Activated naive CD4-positive, alpha-beta T cell treated with anti-CD3 and anti-CD28 coated beads, Interleukin-2, amount 50 U/mL, for 24 hours (primary cell): Measurements from ENCODE around the gene AGAP1.

Experiments
- H3K27ac Mint-ChIP-seq: one replicate; pipeline ENCODE4 v1.8.0; 2021; ENCODE audit warnings: mild to moderate bottlenecking, mixed read lengths
- H3K27me3 Mint-ChIP-seq: one replicate; pipeline ENCODE4 v1.8.0; 2021; ENCODE audit warnings: mixed read lengths
- H3K36me3 Mint-ChIP-seq: one replicate; pipeline ENCODE4 v1.8.0; 2021; ENCODE audit warnings: mixed read lengths
- H3K4me1 Mint-ChIP-seq: one replicate; pipeline ENCODE4 v1.8.0; 2021; ENCODE audit warnings: mixed read lengths
- H3K4me3 Mint-ChIP-seq: one replicate; pipeline ENCODE4 v1.8.0; 2021; ENCODE audit warnings: mild to moderate bottlenecking, mixed read lengths
- H3K9me3 Mint-ChIP-seq: one replicate; pipeline ENCODE4 v1.8.0; 2021; ENCODE audit warnings: mixed read lengths

Gene AGAP1

GRCh38 chr2:235511751-235512698, 18.2 kb downstream of the AGAP1 start:
- Mint-ChIP-seq H3K36me3 (no peaks in the 10 kb centered on the region), H3K9me3 (no peaks in the 10 kb centered on the region), H3K4me1 (no peaks in the 10 kb centered on the region), H3K27ac (no peak overlapping the region), H3K27me3 (peaks cover 2% of the 10 kb centered on the region), H3K4me3 (no peak overlapping the region)

DNA sequence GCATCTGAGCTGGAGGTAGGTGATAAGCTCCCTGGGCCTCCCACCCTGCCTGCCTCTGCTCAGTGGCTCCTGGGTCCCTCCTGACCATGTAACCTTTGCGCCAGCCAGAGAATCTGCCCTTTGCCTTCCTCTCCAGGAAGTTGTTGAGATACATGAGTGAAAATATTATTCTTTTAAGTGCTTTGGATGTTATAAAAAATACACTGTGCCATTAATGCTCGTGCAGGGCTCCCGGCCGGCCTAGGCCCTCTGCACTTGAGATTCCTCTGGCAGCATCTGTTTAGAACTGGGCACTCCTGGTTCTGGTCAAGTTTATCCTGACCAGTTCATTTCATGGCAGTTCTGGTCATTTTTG, 18.8 kb downstream of the AGAP1 start:
- Mint-ChIP-seq H3K27ac (no peak overlapping the region), H3K9me3 (no peaks in the 10 kb centered on the region), H3K4me1 (no peaks in the 10 kb centered on the region)

DNA sequence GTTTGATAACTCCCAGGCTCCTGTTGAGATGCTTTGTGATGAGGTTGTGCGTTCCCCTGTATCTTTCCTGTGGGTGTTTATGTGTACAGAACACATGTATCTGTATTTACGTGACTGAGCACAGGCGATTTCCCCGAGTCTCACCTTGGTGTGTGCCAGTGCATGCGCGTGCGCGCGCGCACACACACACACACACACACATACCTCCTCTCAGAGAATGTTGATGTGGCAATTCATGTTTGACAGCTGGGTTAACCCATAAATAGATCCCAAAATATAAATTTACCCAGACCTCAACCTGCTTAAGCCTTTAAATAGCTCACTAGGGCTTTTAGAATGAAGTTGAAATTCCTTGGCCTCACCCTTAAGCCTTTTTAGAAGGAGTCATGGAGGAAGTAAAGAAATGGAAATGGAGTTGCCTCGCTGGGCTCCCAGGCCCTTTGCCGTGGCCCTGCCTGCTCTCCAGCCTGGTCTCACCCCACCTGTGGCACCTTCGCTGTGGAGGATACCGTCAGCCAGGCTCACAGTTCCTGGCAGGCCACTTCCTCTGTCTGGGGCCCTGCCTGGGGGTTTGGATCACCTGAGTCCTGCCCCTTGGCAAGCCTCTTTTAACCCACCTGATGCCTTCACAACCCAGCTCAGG, 20.3 kb downstream of the AGAP1 start:
- Mint-ChIP-seq H3K27me3 (no peaks in the 10 kb centered on the region), H3K9me3 (no peaks in the 10 kb centered on the region), H3K27ac (no peak overlapping the region), H3K4me1 (no peaks in the 10 kb centered on the region), H3K36me3 (no peaks in the 10 kb centered on the region), H3K4me3 (no peak overlapping the region)

More for the DNA sequence above, 18.8 kb downstream of the AGAP1 start:
- H3K4me3 Mint-ChIP-seq: no peak overlapping the region
- H3K27me3 Mint-ChIP-seq: peaks cover 1% of the 10 kb centered on the region
- H3K36me3 Mint-ChIP-seq: no peaks in the 10 kb centered on the region

- H3K4me1 Mint-ChIP-seq: no peaks in the 10 kb centered on the region
- no peaks in the 10 kb centered on the region for H3K36me3 Mint-ChIP-seq
- no peaks in the 10 kb centered on the region for H3K9me3 Mint-ChIP-seq
- no peak overlapping the region for H3K27ac Mint-ChIP-seq
- H3K27me3 Mint-ChIP-seq: no peaks in the 10 kb centered on the region
- H3K4me3 Mint-ChIP-seq: no peak overlapping the region
Observed at GRCh38 chr2:235514627-235515363, 21.0 kb downstream of the AGAP1 start.

DNA sequence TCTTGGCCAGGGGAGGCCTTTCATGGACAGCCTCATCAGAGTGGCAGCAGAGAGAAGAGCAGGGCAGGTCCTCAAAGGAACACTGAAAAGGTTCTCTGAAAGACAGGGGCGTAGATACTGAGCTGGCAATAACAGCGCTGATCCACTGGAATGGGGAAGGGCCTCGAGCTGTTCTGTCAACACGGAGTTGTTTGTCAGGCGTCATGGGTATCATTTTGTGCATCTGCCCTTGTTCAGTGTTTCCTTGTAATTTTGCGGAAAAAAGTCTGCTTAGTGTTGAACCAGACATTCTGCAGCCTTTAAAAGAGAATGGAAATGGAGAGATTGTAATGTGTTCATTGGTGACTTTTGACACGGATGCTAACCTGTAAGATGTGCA, 21.5 kb downstream of the AGAP1 start:
- Mint-ChIP-seq H3K4me3 (no peak overlapping the region), H3K4me1 (no peaks in the 10 kb centered on the region), H3K36me3 (no peaks in the 10 kb centered on the region), H3K27me3 (peaks cover 4% of the 10 kb centered on the region), H3K9me3 (no peaks in the 10 kb centered on the region), H3K27ac (no peak overlapping the region)

DNA sequence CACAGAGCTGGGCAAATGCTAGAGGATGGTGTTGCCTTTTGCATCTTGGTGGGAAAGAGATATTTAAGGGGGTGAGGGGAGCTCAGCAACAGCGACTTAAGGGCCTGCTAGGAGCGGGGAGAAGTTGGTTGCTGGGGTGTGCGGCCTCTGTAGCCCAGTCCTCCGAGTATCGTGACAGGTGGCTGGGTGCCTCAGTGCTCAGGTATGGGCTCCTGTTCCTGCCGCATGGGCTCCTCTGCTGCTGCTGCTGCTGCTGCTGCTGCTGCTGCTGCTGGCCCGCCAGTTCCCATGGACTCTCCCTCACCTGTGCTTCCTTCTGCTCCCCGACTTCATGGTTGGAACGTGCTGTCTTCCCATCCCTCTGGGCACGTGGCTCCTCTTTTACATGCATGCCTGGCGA, 22.0 kb downstream of the AGAP1 start:
- H3K27me3 Mint-ChIP-seq: peaks cover 6% of the 10 kb centered on the region
- no peak overlapping the region for H3K27ac Mint-ChIP-seq
- H3K9me3 Mint-ChIP-seq: no peaks in the 10 kb centered on the region
- H3K36me3 Mint-ChIP-seq: no peaks in the 10 kb centered on the region
- no peak overlapping the region for H3K4me3 Mint-ChIP-seq
- no peaks in the 10 kb centered on the region for H3K4me1 Mint-ChIP-seq

DNA sequence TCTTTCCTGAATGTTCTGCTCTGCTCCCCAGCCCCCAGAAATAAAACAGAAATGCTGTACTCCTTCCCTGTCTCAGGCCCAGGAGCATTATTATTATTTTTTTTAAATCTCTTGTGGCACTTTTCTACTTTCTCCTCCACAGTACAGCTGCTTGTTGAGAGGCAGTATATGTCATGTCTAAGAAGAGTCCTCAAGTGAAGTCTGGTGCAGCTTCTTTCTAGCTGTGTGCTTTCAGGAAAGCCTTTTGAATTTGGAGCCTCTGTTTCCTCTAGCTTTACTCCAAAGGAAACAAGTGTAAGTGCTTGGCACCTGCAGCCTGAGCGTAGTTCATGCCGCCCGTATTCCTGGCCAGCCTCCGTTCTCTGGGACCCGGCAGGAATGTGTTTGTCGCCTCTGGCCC, 22.4 kb downstream of the AGAP1 start:
- Mint-ChIP-seq H3K36me3 (no peaks in the 10 kb centered on the region), H3K4me3 (no peak overlapping the region)

DNA sequence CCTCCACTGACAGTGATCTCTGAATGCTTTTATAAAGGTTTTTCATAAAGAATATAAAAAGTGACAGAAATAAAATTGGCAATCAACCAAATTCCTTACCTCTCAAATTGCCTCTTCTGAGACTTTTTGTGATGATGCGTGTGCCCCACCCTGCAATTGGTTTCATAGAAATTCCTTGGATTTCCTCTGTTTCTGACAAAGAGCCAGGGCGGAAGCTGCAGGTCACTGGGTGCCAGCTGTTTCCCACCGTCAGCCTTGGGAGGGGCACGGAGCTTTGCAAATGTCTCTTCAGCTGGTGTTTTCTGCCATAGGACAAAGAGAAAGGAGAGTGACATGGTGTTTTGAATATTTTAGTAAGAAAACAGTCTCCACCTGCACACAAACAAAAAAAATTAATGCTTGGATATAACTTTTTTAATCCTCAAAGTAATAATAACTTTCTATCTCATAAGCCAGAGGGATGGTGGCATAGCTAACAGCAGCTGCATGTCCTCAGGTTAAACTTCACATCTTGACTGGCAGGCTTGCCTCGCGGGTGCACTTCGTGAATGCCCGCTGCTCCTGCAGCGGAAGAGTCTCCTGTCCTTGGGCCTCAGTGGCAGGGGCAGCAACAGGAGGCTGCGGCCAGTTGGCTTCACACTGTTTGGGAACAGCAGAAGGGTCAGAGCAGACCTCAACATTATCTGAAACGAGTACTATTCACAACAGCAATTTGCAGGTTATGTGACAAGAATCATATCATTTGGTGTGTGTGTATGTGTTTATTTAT, 24.7 kb downstream of the AGAP1 start:
- peaks cover 9% of the 10 kb centered on the region for H3K27me3 Mint-ChIP-seq
- no peak overlapping the region for H3K4me3 Mint-ChIP-seq
- no peak overlapping the region for H3K27ac Mint-ChIP-seq
- no peaks in the 10 kb centered on the region for H3K4me1 Mint-ChIP-seq
- no peaks in the 10 kb centered on the region for H3K9me3 Mint-ChIP-seq
- H3K36me3 Mint-ChIP-seq: no peaks in the 10 kb centered on the region

More for the DNA sequence above, 22.4 kb downstream of the AGAP1 start:
- Mint-ChIP-seq H3K27ac (no peak overlapping the region), H3K4me1 (no peaks in the 10 kb centered on the region), H3K27me3 (peaks cover 9% of the 10 kb centered on the region), H3K9me3 (no peaks in the 10 kb centered on the region)

- no peak overlapping the region for H3K4me3 Mint-ChIP-seq
- H3K27me3 Mint-ChIP-seq: peaks cover 9% of the 10 kb centered on the region
- no peaks in the 10 kb centered on the region for H3K9me3 Mint-ChIP-seq
- H3K27ac Mint-ChIP-seq: no peak overlapping the region
- no peaks in the 10 kb centered on the region for H3K4me1 Mint-ChIP-seq
- no peaks in the 10 kb centered on the region for H3K36me3 Mint-ChIP-seq
Observed at GRCh38 chr2:235520787-235521186, 26.9 kb downstream of the AGAP1 start.

- peaks cover 9% of the 10 kb centered on the region for H3K27me3 Mint-ChIP-seq
- H3K9me3 Mint-ChIP-seq: no peaks in the 10 kb centered on the region
- H3K4me3 Mint-ChIP-seq: no peak overlapping the region
- H3K4me1 Mint-ChIP-seq: no peaks in the 10 kb centered on the region
- no peak overlapping the region for H3K27ac Mint-ChIP-seq
- no peaks in the 10 kb centered on the region for H3K36me3 Mint-ChIP-seq
Observed at GRCh38 chr2:235521844-235522243, 28.0 kb downstream of the AGAP1 start.

- Mint-ChIP-seq H3K4me3 (no peak overlapping the region), H3K27ac (no peak overlapping the region), H3K36me3 (no peaks in the 10 kb centered on the region), H3K4me1 (no peaks in the 10 kb centered on the region), H3K9me3 (no peaks in the 10 kb centered on the region), H3K27me3 (peaks cover 9% of the 10 kb centered on the region)
Observed at GRCh38 chr2:235523021-235523420, 29.2 kb downstream of the AGAP1 start.

DNA sequence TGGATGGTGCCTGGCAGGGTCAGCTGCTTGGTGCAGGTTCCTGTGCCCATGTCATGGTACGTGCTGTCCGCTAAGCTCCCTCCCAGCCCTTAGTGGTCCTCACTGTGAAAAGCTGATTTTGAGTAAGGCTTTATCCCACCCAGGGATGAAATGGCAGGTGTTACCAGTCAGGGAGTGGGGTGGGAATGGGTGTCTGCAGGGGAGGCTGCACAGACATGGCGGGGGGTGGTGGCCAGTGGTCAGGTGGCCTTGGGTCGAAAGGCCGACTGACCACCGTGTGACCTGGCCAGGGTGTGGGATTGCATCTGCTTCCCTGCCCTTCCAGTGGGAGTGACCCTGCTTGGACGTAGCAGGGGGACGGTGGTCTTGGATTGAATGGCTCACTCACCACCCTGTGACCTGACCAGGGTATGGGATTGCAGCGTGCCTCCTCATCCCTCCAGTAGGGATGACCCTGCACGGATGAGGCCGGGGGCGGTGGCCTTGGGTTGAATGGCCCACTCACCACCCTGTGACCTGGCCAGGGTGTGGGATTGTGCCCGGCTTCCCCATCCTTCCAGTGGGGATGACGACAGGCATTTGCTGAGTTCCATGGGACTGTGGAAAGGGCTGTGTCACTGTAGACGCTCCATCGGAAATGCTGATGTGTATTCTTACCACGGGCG, 29.8 kb downstream of the AGAP1 start:
- H3K4me1 Mint-ChIP-seq: no peaks in the 10 kb centered on the region
- no peaks in the 10 kb centered on the region for H3K9me3 Mint-ChIP-seq
- no peak overlapping the region for H3K27ac Mint-ChIP-seq
- peaks cover 9% of the 10 kb centered on the region for H3K27me3 Mint-ChIP-seq
- H3K36me3 Mint-ChIP-seq: no peaks in the 10 kb centered on the region
- H3K4me3 Mint-ChIP-seq: no peak overlapping the region

DNA sequence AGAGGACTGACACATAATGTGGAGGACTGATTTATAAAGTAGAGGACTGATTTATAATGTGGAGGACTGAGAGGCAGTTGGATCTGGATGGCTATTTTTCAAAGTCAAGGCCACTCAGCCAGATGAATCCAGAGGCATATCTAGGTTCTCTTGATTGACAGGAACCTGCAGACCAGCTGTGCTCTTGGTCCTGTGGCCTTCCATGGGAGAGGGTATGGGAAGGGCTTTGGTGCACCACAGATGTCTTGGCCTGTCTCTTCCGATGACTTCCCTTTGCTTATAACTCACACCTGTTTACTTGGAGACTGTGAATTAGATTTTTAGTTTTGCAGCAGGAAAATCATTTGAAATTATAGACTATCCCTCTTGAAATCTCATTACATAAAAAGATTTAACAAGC, 32.3 kb downstream of the AGAP1 start:
- H3K27me3 Mint-ChIP-seq: peaks cover 2% of the 10 kb centered on the region
- H3K4me3 Mint-ChIP-seq: no peak overlapping the region
- H3K4me1 Mint-ChIP-seq: no peaks in the 10 kb centered on the region
- no peaks in the 10 kb centered on the region for H3K36me3 Mint-ChIP-seq
- no peak overlapping the region for H3K27ac Mint-ChIP-seq
- no peaks in the 10 kb centered on the region for H3K9me3 Mint-ChIP-seq

GRCh38 chr2:235527806-235528469, 34.1 kb downstream of the AGAP1 start:
- Mint-ChIP-seq H3K4me3 (no peak overlapping the region), H3K9me3 (no peaks in the 10 kb centered on the region), H3K27me3 (peaks cover 2% of the 10 kb centered on the region), H3K27ac (no peak overlapping the region), H3K36me3 (no peaks in the 10 kb centered on the region), H3K4me1 (no peaks in the 10 kb centered on the region)
